SK-N-SH (cell line): ENCODE measurements around the gene CXorf49B. TPM values are rescaled to one million over a fixed set of nuclear protein-coding genes. Genes with fewer than 3 reads are reported as not detected.

Source experiments
- CTCF ChIA-PET: fragments of 300-600, 350-600 bp; formaldehyde crosslinking; extraction: SDS; loops from one replicate; lab custom pipeline; 2021; lab: Yijun Ruan, JAX
- POLR2A ChIA-PET: fragments of 350-600 bp; sonication (Branson Sonifier 250); formaldehyde crosslinking; extraction: SDS; loops from one replicate; lab custom pipeline; 2020; ENCODE audit warnings: antibody characterized with exemption, inconsistent platforms; lab: Yijun Ruan, JAX
- DNase-seq: peaks from one replicate; pipeline ENCODE4 v3.0.0; 2012
- H2AFZ ChIP-seq: fragments of 200-600 bp; sonication (generic); 2 replicates; pipeline ENCODE4 v1.8.1; 2016; ENCODE audit warnings: antibody characterized with exemption, mild to moderate bottlenecking, low read depth
- H3F3A ChIP-seq: fragments of 200-600 bp; sonication (generic); replicated peaks from 2 replicates; pipeline ENCODE3; 2016; ENCODE audit warnings: antibody characterized with exemption, mild to moderate bottlenecking; ENCODE audit not compliant: insufficient read depth
- H3K27ac ChIP-seq, 2 experiments: fragments of 200-500 bp in 1 of 2; fragments of 200-600 bp in 1 of 2; sonication (Bioruptor generic) in 1 of 2; sonication (generic), shearing (Covaris generic) in 1 of 2; 2 replicates each; pipeline versions ENCODE4 v1.5.1 to v1.6.1; 2014 to 2016; ENCODE audit warnings: low read depth in 2 of 2, inconsistent platforms in 1 of 2, low read length in 1 of 2, mild to moderate bottlenecking in 1 of 2, mixed read lengths in 1 of 2
- H3K27me3 ChIP-seq: fragments of 200-600 bp; sonication (generic), shearing (Covaris generic); 2 replicates; pipeline ENCODE4 v1.6.1; 2016; ENCODE audit warnings: mixed run types; ENCODE audit not compliant: insufficient read depth
- H3K36me3 ChIP-seq, 2 experiments: fragments of 200-500 bp in 1 of 2; fragments of 200-600 bp in 1 of 2; sonication (Bioruptor generic) in 1 of 2; sonication (generic) in 1 of 2; replicated peaks in 1 of 2; 2 replicates each; pipeline versions ENCODE3 to v1.5.1; 2014 to 2016; ENCODE audit warnings: low read length in 1 of 2, mild to moderate bottlenecking in 1 of 2; ENCODE audit not compliant: insufficient read depth in 2 of 2, control insufficient read depth in 1 of 2
- H3K4me1 ChIP-seq, 2 experiments: fragments of 200-500 bp in 1 of 2; fragments of 200-600 bp in 1 of 2; sonication (Bioruptor generic) in 1 of 2; sonication (generic), shearing (Covaris generic) in 1 of 2; 2 replicates each; pipeline versions ENCODE4 v1.5.1 to v1.6.1; 2014 to 2016; ENCODE audit warnings: low read depth in 1 of 2, low read length in 1 of 2, mixed run types in 1 of 2; ENCODE audit not compliant: insufficient read depth in 2 of 2, control insufficient read depth in 1 of 2
- H3K4me2 ChIP-seq: fragments of 200-600 bp; sonication (generic), shearing (Covaris generic); 2 replicates; pipeline ENCODE4 v1.6.1; 2017; ENCODE audit warnings: mixed run types
- H3K4me3 ChIP-seq, 2 experiments: fragments of 200-500 bp in 1 of 2; fragments of 200-600 bp in 1 of 2; sonication (Bioruptor generic) in 1 of 2; sonication (generic), shearing (Covaris generic) in 1 of 2; 2 replicates each; pipeline versions ENCODE4 v1.5.1 to v1.8.1; 2014 to 2016; ENCODE audit warnings: low read depth in 2 of 2, inconsistent platforms in 1 of 2, low read length in 1 of 2, mild to moderate bottlenecking in 1 of 2, mixed read lengths in 1 of 2, moderate library complexity in 1 of 2
- H3K79me2 ChIP-seq: fragments of 200-600 bp; sonication (generic); 2 replicates; pipeline ENCODE4 v1.8.1; 2017; ENCODE audit warnings: mild to moderate bottlenecking; ENCODE audit not compliant: insufficient read depth
- H3K9ac ChIP-seq: fragments of 200-600 bp; sonication (generic); 2 replicates; pipeline ENCODE4 v1.6.1; 2017; ENCODE audit warnings: mixed run types
- H3K9me2 ChIP-seq: fragments of 200-600 bp; sonication (generic); 2 replicates; pipeline ENCODE4 v1.6.1; 2017; ENCODE audit warnings: mixed run types
- H3K9me3 ChIP-seq: fragments of 200-600 bp; sonication (generic); 2 replicates; pipeline ENCODE4 v1.6.1; 2017; ENCODE audit warnings: mixed run types, mild to moderate bottlenecking, moderate library complexity
- H4K20me1 ChIP-seq: fragments of 200-600 bp; sonication (generic); 2 replicates; pipeline ENCODE4 v1.6.1; 2017; ENCODE audit warnings: mild to moderate bottlenecking, mixed run types; ENCODE audit not compliant: insufficient read depth
- FOXJ3 ChIP-seq: sonication (generic); formaldehyde crosslinking; IDR thresholded peaks from 2 replicates; pipeline ENCODE4 v1.5.1; 2020; ENCODE audit warnings: mild to moderate bottlenecking, missing genetic modification reagents
- GATA2 ChIP-seq: sonication (generic); formaldehyde crosslinking; IDR thresholded peaks from 2 replicates; pipeline ENCODE4 v1.5.0; 2020; ENCODE audit warnings: mild to moderate bottlenecking, missing genetic modification reagents
- MEF2A ChIP-seq: IDR thresholded peaks from 2 replicates; pipeline ENCODE4 v1.4.0; 2012; ENCODE audit warnings: low read depth, borderline replicate concordance
- MXI1 ChIP-seq: IDR thresholded peaks from 2 replicates; pipeline ENCODE4 v1.6.1; 2012; ENCODE audit warnings: mild to moderate bottlenecking, low read depth, low read length, improper control_type of control experiment
- NRF1 ChIP-seq: IDR thresholded peaks from 2 replicates; pipeline ENCODE4 v1.6.1; 2012; ENCODE audit warnings: low read depth, mild to moderate bottlenecking, low read length
- RAD21 ChIP-seq: IDR thresholded peaks from 2 replicates; pipeline ENCODE4 v1.6.1; 2012; ENCODE audit warnings: mild to moderate bottlenecking, low read length
- RXRA ChIP-seq: IDR thresholded peaks from 2 replicates; pipeline ENCODE4 v1.4.0; 2012; ENCODE audit warnings: low read depth, mild to moderate bottlenecking, borderline replicate concordance
- SIN3A ChIP-seq: IDR thresholded peaks from 2 replicates; pipeline ENCODE4 v1.6.1; 2012; ENCODE audit warnings: low read depth, mild to moderate bottlenecking, low read length, moderate library complexity, borderline replicate concordance
- SMC3 ChIP-seq: IDR thresholded peaks from 2 replicates; pipeline ENCODE4 v1.6.1; 2012; ENCODE audit warnings: low read depth, low read length, improper control_type of control experiment
- TCF12 ChIP-seq: IDR thresholded peaks from 2 replicates; pipeline ENCODE4 v1.4.0; 2012
- TEAD4 ChIP-seq: IDR thresholded peaks from 2 replicates; pipeline ENCODE4 v1.4.0; 2012; ENCODE audit warnings: mild to moderate bottlenecking, borderline replicate concordance; ENCODE audit not compliant: insufficient read depth
- YY1 ChIP-seq: IDR thresholded peaks from 2 replicates; pipeline ENCODE4 v1.4.0; 2012; ENCODE audit warnings: low read depth, mild to moderate bottlenecking
- WGBS: methylation state at CpG from one replicate; pipeline ENCODE4 v1.1.6; 2017; ENCODE audit warnings: low lambda C conversion rate; 5-methylcytosine and 5-hydroxymethylcytosine counted together
- polyA plus RNA-seq, 3 experiments: library from polyadenylated mRNA; depleted of rRNA; stranded (reverse); fragments of >200 nt; gene quantifications; 2 replicates each; pipeline ENCODE4 v1.2.3, GENCODE V29; 2012
- TF ChIP-seq, protein P1 (sequence below): fragments of 200-600 bp; sonication (generic); IDR thresholded peaks from 2 replicates; pipeline ENCODE4 v1.6.1; 2017; ENCODE audit warnings: antibody characterized with exemption, mild to moderate bottlenecking, moderate library complexity
- TF ChIP-seq, protein P2 (sequence below): IDR thresholded peaks from 2 replicates; pipeline ENCODE4; 2012
- TF ChIP-seq, protein P3 (sequence below): IDR thresholded peaks from 2 replicates; pipeline ENCODE4 v1.4.0; 2012; ENCODE audit warnings: low read depth, borderline replicate concordance
- TF ChIP-seq, protein P4 (sequence below): IDR thresholded peaks from 2 replicates; pipeline ENCODE4 v1.4.0; 2012; ENCODE audit warnings: low read depth
- TF ChIP-seq, protein P5 (sequence below): IDR thresholded peaks from 2 replicates; pipeline ENCODE4 v1.4.0; 2012; ENCODE audit warnings: low read depth, borderline replicate concordance
- TF ChIP-seq, protein P6 (sequence below): IDR thresholded peaks from 2 replicates; pipeline ENCODE4 v1.6.1; 2012; ENCODE audit warnings: mild to moderate bottlenecking, low read depth, low read length, moderate library complexity

Gene CXorf49B
- polyA plus RNA-seq, 1 of the 3 experiments (the other 2 are of a cell fraction): not detected

DNA sequence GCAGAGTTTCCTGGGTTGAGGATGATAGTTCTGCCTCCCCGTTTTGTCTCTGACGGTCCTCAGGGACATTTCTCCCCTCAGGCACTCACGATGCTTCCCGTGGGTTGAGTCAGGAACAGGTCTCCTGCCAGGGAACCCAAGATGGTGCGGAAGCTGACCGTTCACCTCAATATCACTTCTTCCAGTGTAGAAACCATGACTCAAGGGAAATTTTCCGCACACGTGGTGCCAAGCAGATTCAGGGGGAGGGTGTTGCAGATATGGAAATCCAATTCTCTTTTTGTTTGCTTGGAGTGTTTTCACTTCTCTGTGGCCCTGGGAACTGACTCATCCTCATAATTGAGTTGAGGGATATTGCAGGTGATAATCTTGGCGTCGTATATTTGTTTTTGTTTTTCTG, 46.7 kb downstream of the CXorf49B start:
- H3K4me2 ChIP-seq: no peak overlapping the region
- no peak overlapping the region for H3K9ac ChIP-seq
- no peaks in the 10 kb centered on the region for H3K79me2 ChIP-seq
- ChIA-PET POLR2A (no interaction called here), CTCF (no interaction called here)
- H4K20me1 ChIP-seq: no peaks in the 10 kb centered on the region
- DNase-seq: no peak
- H3K27ac ChIP-seq: no peak overlapping the region
- H3K27me3 ChIP-seq: peaks cover 16% of the 10 kb centered on the region; the same call in 1 of the 2 replicates
- no peaks in the 10 kb centered on the region for H3K4me1 ChIP-seq
- TF ChIP-seq, protein P1, sequence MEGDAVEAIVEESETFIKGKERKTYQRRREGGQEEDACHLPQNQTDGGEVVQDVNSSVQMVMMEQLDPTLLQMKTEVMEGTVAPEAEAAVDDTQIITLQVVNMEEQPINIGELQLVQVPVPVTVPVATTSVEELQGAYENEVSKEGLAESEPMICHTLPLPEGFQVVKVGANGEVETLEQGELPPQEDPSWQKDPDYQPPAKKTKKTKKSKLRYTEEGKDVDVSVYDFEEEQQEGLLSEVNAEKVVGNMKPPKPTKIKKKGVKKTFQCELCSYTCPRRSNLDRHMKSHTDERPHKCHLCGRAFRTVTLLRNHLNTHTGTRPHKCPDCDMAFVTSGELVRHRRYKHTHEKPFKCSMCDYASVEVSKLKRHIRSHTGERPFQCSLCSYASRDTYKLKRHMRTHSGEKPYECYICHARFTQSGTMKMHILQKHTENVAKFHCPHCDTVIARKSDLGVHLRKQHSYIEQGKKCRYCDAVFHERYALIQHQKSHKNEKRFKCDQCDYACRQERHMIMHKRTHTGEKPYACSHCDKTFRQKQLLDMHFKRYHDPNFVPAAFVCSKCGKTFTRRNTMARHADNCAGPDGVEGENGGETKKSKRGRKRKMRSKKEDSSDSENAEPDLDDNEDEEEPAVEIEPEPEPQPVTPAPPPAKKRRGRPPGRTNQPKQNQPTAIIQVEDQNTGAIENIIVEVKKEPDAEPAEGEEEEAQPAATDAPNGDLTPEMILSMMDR: no peak
- no peak for TF ChIP-seq MXI1
- no peak for TF ChIP-seq YY1
- no peak for TF ChIP-seq RAD21
- no peak overlapping the region for H3K4me3 ChIP-seq
- H2AFZ ChIP-seq: no peak overlapping the region
- H3K9me3 ChIP-seq: no peaks in the 10 kb centered on the region
- 0% methylated on average over 6 of the region's 10 CpGs for WGBS
- H3K9me2 ChIP-seq: no peaks in the 10 kb centered on the region
- H3F3A ChIP-seq: no peaks in the 10 kb centered on the region
- no peaks in the 10 kb centered on the region for H3K36me3 ChIP-seq

DNA sequence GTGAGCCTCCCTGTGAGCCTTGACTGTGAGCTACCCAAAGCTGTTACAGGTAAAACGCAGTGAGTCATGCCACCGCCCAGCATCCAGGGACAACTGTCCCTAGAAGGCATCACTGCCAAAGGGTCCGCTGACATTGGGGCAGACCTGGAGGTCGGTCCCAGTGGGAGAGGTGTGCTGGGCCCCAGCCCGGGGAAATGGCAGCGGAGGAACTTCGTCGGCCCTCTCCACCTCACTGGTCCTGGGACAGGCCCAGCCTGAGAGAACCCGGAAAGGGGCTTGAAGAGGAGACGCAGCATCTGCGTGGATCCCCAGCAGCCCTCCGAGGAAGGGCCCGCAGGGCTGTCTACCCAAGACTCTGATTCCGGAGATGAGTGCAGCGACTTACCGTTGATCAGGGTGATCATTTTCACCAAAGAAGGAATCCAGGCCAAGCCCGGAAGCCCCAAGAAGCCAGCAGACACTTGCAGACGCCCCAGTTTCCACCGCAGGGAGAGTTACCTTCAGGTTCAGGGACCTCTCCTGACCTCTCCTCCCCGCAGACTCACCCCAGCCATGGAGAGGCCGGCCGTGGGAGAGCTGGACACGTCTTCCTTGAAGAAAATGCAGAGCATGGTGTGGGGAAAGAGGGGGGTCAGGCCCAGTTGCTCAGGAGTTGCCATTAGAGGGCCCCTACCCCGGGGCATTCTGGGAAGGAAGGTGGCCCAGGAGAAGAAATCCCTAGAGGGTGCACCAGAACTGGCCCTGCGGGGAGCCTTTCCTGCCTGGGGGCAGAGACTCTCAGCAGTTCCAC, 51.2 kb downstream of the CXorf49B start:
- H3K9me3 ChIP-seq: no peaks in the 10 kb centered on the region
- H3K9ac ChIP-seq: no peak overlapping the region
- H4K20me1 ChIP-seq: no peaks in the 10 kb centered on the region
- H2AFZ ChIP-seq: no peak overlapping the region
- DNase-seq: no peak
- H3K4me2 ChIP-seq: no peak overlapping the region
- H3K4me1 ChIP-seq: no peaks in the 10 kb centered on the region
- POLR2A ChIA-PET: no interaction called here
- H3K36me3 ChIP-seq: no peaks in the 10 kb centered on the region
- H3F3A ChIP-seq: no peaks in the 10 kb centered on the region
- H3K27me3 ChIP-seq: peaks cover 30% of the 10 kb centered on the region; the same call in 1 of the 2 replicates
- no peak overlapping the region for H3K4me3 ChIP-seq
- no peaks in the 10 kb centered on the region for H3K9me2 ChIP-seq
- 19% methylated on average over 19 of the region's 25 CpGs for whole genome bisulfite sequencing
- H3K79me2 ChIP-seq: no peaks in the 10 kb centered on the region
- no peak overlapping the region for H3K27ac ChIP-seq
- CTCF ChIA-PET: no interaction called here
- TF ChIP-seq, protein P2, sequence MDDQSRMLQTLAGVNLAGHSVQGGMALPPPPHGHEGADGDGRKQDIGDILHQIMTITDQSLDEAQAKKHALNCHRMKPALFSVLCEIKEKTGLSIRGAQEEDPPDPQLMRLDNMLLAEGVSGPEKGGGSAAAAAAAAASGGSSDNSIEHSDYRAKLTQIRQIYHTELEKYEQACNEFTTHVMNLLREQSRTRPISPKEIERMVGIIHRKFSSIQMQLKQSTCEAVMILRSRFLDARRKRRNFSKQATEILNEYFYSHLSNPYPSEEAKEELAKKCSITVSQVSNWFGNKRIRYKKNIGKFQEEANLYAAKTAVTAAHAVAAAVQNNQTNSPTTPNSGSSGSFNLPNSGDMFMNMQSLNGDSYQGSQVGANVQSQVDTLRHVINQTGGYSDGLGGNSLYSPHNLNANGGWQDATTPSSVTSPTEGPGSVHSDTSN: no peak
- TF ChIP-seq SMC3: no peak
- no peak for TF ChIP-seq MEF2A
- TF ChIP-seq SIN3A: no peak
- no peak for TF ChIP-seq NRF1
- no peak for TF ChIP-seq RXRA
- no peak for TF ChIP-seq FOXJ3 (CRISPR knock-in tag)
- no peak for TF ChIP-seq TEAD4
- TF ChIP-seq, protein P3, sequence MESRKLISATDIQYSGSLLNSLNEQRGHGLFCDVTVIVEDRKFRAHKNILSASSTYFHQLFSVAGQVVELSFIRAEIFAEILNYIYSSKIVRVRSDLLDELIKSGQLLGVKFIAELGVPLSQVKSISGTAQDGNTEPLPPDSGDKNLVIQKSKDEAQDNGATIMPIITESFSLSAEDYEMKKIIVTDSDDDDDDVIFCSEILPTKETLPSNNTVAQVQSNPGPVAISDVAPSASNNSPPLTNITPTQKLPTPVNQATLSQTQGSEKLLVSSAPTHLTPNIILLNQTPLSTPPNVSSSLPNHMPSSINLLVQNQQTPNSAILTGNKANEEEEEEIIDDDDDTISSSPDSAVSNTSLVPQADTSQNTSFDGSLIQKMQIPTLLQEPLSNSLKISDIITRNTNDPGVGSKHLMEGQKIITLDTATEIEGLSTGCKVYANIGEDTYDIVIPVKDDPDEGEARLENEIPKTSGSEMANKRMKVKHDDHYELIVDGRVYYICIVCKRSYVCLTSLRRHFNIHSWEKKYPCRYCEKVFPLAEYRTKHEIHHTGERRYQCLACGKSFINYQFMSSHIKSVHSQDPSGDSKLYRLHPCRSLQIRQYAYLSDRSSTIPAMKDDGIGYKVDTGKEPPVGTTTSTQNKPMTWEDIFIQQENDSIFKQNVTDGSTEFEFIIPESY: no peak
- no peak for TF ChIP-seq GATA2 (CRISPR knock-in tag)
- TF ChIP-seq TCF12: no peak
- TF ChIP-seq, protein P4, sequence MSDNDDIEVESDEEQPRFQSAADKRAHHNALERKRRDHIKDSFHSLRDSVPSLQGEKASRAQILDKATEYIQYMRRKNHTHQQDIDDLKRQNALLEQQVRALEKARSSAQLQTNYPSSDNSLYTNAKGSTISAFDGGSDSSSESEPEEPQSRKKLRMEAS: no peak
- TF ChIP-seq, protein P5, sequence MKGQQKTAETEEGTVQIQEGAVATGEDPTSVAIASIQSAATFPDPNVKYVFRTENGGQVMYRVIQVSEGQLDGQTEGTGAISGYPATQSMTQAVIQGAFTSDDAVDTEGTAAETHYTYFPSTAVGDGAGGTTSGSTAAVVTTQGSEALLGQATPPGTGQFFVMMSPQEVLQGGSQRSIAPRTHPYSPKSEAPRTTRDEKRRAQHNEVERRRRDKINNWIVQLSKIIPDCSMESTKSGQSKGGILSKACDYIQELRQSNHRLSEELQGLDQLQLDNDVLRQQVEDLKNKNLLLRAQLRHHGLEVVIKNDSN: no peak
- TF ChIP-seq, protein P6, sequence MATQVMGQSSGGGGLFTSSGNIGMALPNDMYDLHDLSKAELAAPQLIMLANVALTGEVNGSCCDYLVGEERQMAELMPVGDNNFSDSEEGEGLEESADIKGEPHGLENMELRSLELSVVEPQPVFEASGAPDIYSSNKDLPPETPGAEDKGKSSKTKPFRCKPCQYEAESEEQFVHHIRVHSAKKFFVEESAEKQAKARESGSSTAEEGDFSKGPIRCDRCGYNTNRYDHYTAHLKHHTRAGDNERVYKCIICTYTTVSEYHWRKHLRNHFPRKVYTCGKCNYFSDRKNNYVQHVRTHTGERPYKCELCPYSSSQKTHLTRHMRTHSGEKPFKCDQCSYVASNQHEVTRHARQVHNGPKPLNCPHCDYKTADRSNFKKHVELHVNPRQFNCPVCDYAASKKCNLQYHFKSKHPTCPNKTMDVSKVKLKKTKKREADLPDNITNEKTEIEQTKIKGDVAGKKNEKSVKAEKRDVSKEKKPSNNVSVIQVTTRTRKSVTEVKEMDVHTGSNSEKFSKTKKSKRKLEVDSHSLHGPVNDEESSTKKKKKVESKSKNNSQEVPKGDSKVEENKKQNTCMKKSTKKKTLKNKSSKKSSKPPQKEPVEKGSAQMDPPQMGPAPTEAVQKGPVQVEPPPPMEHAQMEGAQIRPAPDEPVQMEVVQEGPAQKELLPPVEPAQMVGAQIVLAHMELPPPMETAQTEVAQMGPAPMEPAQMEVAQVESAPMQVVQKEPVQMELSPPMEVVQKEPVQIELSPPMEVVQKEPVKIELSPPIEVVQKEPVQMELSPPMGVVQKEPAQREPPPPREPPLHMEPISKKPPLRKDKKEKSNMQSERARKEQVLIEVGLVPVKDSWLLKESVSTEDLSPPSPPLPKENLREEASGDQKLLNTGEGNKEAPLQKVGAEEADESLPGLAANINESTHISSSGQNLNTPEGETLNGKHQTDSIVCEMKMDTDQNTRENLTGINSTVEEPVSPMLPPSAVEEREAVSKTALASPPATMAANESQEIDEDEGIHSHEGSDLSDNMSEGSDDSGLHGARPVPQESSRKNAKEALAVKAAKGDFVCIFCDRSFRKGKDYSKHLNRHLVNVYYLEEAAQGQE: no peak
